Natural killer cell (primary cell): Measurements from ENCODE around the gene ACTN4. TPM values are rescaled to one million over a fixed set of nuclear protein-coding genes. Genes with fewer than 3 reads are reported as not detected.

ENCODE experiments used
- ATAC-seq, 3 donors: fragments of 150-1000 bp in 2 of 3; fragments of 200-7000 bp in 1 of 3; cut with Tn5 transposase; 1 replicate in 1 of 3; 2 replicates in 2 of 3; pipeline ENCODE4 v1.10.0; 2021; ENCODE audit warnings: mild to moderate bottlenecking in 2 of 3, moderate library complexity in 2 of 3
- DNase-seq, 2 donors: peaks; one replicate each; pipeline versions ENCODE4 v3.0.0 to v3.0.0-alpha.2; 2013 to 2021; ENCODE audit warnings: mixed read lengths in 1 of 2
- H3K27ac ChIP-seq: one replicate; pipeline ENCODE4 v1.5.1; 2013; ENCODE audit warnings: mild to moderate bottlenecking, low read length
- H3K27me3 ChIP-seq: one replicate; pipeline ENCODE4 v1.6.1; 2013; ENCODE audit warnings: low read length; ENCODE audit not compliant: control insufficient read depth, insufficient read depth
- H3K36me3 ChIP-seq: one replicate; pipeline ENCODE4 v1.6.1; 2013; ENCODE audit warnings: low read length; ENCODE audit not compliant: control insufficient read depth, insufficient read depth
- H3K4me1 ChIP-seq: one replicate; pipeline ENCODE4 v1.6.1; 2013; ENCODE audit warnings: low read length; ENCODE audit not compliant: control insufficient read depth, insufficient read depth
- H3K4me3 ChIP-seq: one replicate; pipeline ENCODE4 v1.5.1; 2013; ENCODE audit warnings: low read length
- H3K9me3 ChIP-seq: one replicate; pipeline ENCODE4 v1.6.1; 2013; ENCODE audit warnings: low read length; ENCODE audit not compliant: control insufficient read depth, insufficient read depth
- H3K27ac Mint-ChIP-seq, 2 donors: one replicate each; pipeline ENCODE4 v1.8.0; 2022; ENCODE audit warnings: mild to moderate bottlenecking in 2 of 2, mixed read lengths in 2 of 2, moderate library complexity in 1 of 2
- H3K27me3 Mint-ChIP-seq, 2 donors: one replicate each; pipeline ENCODE4 v1.8.0; 2022; ENCODE audit warnings: low read depth in 2 of 2, mixed read lengths in 2 of 2
- H3K36me3 Mint-ChIP-seq: one replicate; pipeline ENCODE4 v1.8.0; 2022; ENCODE audit warnings: mixed read lengths
- H3K4me1 Mint-ChIP-seq, 2 donors: one replicate each; pipeline ENCODE4 v1.8.0; 2022; ENCODE audit warnings: mixed read lengths in 2 of 2
- H3K4me3 Mint-ChIP-seq: one replicate; pipeline ENCODE4 v1.8.0; 2022; ENCODE audit warnings: mild to moderate bottlenecking, moderate library complexity, mixed read lengths
- H3K9me3 Mint-ChIP-seq, 2 donors: one replicate each; pipeline ENCODE4 v1.8.0; 2022; ENCODE audit warnings: mixed read lengths in 2 of 2
- WGBS: methylation state at CpG from one replicate; pipeline ENCODE4 v1.1.7; 2013; ENCODE audit warnings: missing lambda C conversion rate; ENCODE audit not compliant: insufficient coverage; 5-methylcytosine and 5-hydroxymethylcytosine counted together
- intact Hi-C: fragments of 100-400 bp; cut with micrococcal nuclease; formaldehyde crosslinking; loops from one replicate; pipeline ENCODE4 v1.14.2; 2022
- total RNA-seq, 4 donors: library from RNA; stranded (reverse); fragments of 120-200 nt in 1 of 4; gene quantifications; one replicate each; pipeline versions ENCODE4 v1.2.3 to v1.2.4, GENCODE V29; 2013 to 2022
- TF ChIP-seq, protein P1 (sequence below): fragments of 200-600 bp; IDR thresholded peaks from one replicate; pipeline ENCODE4 v1.8.0; 2022; ENCODE audit warnings: antibody characterized with exemption

The ACTN4 gene
- total RNA-seq, 3 donors from 2014 or later (not counting 1 experiment from before 2014, with no cell fraction given) = 443 to 595 (median 541) TPM

DNA sequence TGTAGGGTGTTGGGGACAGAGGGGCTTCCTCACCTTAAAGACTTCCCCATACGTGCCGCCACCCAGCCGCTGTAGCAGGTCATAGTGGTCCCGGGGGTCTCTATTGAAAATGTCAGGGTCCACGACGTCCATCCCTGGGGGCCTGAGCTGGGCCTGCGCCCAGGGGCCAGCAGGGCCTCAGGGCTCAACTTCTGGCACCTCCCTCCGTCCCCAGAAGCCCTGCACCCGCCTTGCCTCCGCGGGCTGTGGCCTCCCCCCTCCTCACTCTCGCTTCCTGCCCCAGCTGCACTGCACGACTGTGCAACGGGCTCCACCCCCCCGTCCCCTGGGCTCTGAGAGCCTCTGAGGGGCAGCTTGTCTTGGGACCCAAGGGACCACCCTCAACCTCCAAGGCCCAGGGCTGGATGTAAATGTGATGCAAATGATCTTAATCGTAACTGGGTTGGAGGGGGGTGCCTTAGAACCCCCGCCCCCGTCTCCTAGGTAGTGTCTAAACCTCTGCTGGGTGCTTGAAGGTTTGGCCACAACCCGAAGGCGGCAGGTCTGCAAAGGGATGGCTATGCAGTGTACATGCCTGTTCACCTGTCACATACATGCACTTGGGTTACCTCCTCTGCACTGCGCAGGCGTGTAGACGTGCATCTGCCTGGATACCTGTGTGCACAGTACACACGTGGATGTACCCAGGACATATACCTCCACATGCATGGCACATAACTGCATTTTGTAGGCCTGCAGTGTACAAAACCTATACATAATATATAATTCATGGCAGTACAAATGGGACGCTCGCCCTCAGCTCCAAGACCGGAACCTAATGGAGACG lies 29.5 kb upstream of the ACTN4 start, which contains the start of gene MAP4K1:
Gene MAP4K1, minus strand, starts transcription at position 190 of the 826 bp plus-strand sequence. Its CDS starts 58 bp downstream, at position 132.
- H3K36me3 Mint-ChIP-seq = no peaks in the 10 kb centered on the region
- peaks cover 52% of the 10 kb centered on the region for H3K4me1 ChIP-seq
- peak within 1 kb of the TSS; percentile 100 for H3K4me3 Mint-ChIP-seq
- H3K4me3 ChIP-seq = peak within 1 kb of the TSS; percentile 87
- 2% methylated on average over 28 of the region's 28 CpGs for WGBS
- H3K27ac ChIP-seq = peak within 1 kb of the TSS; percentile 76
- TF ChIP-seq, protein P1, sequence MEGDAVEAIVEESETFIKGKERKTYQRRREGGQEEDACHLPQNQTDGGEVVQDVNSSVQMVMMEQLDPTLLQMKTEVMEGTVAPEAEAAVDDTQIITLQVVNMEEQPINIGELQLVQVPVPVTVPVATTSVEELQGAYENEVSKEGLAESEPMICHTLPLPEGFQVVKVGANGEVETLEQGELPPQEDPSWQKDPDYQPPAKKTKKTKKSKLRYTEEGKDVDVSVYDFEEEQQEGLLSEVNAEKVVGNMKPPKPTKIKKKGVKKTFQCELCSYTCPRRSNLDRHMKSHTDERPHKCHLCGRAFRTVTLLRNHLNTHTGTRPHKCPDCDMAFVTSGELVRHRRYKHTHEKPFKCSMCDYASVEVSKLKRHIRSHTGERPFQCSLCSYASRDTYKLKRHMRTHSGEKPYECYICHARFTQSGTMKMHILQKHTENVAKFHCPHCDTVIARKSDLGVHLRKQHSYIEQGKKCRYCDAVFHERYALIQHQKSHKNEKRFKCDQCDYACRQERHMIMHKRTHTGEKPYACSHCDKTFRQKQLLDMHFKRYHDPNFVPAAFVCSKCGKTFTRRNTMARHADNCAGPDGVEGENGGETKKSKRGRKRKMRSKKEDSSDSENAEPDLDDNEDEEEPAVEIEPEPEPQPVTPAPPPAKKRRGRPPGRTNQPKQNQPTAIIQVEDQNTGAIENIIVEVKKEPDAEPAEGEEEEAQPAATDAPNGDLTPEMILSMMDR = no peak
- H3K27ac Mint-ChIP-seq = peak within 1 kb of the TSS; percentile 98
- peaks cover 22% of the 10 kb centered on the region for H3K36me3 ChIP-seq
- ATAC-seq (peak; percentile 65 to 72 (median 70)), DNase-seq (peak; percentile 51 to 80)
- intact Hi-C loops = no loop called here
- H3K9me3 Mint-ChIP-seq = no peaks in the 10 kb centered on the region
- H3K27me3 ChIP-seq = no peaks in the 10 kb centered on the region
- H3K4me1 Mint-ChIP-seq = peaks cover 41 to 63% of the 10 kb centered on the region in 2 donors
- H3K27me3 Mint-ChIP-seq = no peaks in the 10 kb centered on the region
- no peaks in the 10 kb centered on the region for H3K9me3 ChIP-seq

DNA sequence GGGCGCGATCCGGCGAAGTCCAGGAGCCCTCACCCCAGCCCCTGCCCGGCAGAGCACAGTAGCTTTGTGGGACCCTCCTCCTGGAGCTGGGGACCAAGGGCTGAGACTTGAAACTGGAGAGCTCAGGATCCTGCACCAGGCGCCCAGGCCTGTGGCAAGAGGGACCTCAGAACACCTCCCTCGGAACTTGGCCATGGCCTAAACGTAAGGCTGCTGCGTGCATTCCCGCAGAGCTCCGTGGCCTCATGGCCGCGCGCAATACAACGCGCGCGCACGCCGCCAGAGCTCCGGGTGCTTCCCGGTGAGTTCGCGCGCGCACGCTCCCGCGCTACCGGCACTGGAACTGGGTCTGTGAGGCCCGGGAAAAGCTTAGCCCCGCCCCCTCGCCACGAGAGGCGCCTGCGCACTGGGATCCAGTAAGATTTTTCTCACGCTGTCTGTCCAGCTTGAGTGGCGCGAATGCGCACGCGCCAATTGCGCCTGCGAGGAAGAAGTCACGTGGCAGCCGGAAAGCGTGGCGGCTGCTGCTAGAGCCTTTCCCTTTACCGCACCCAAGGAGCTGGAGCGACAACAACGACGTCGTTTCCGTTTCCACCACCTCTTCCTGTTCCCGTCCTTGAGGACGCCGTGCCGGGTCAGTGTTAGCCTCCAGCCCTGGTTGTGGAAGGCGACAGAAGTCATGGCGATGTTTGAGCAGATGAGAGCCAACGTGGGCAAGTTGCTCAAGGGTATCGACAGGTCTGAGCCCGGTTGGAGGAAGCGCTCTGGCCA lies 28.7 kb upstream of the ACTN4 start, which contains the start of gene EIF3K:
Gene EIF3K, plus strand, starts transcription at position 599 of the 771 bp plus-strand sequence. Its CDS starts 81 bp downstream, at position 680.
- peak within 1 kb of the TSS; percentile 98 for H3K27ac Mint-ChIP-seq
- intact Hi-C loops = no loop called here
- peak; percentile 98 to 100 for DNase-seq
- H3K9me3 Mint-ChIP-seq = no peaks in the 10 kb centered on the region
- Histone ChIP-seq H3K36me3 (peaks cover 26% of the 10 kb centered on the region), H3K4me3 (peak within 1 kb of the TSS; percentile 87), H3K4me1 (peaks cover 51% of the 10 kb centered on the region), H3K9me3 (no peaks in the 10 kb centered on the region), H3K27me3 (no peaks in the 10 kb centered on the region), H3K27ac (peak within 1 kb of the TSS; percentile 80)
- H3K4me1 Mint-ChIP-seq = peaks cover 41 to 58% of the 10 kb centered on the region in 2 donors
- H3K4me3 Mint-ChIP-seq = peak within 1 kb of the TSS; percentile 100
- no peaks in the 10 kb centered on the region for H3K36me3 Mint-ChIP-seq
- WGBS = under 1% methylated on average over 64 of the region's 64 CpGs
- H3K27me3 Mint-ChIP-seq = no peaks in the 10 kb centered on the region
- TF ChIP-seq, protein P1 = no peak
- peak; percentile 68 to 89 (median 81) for ATAC-seq

DNA sequence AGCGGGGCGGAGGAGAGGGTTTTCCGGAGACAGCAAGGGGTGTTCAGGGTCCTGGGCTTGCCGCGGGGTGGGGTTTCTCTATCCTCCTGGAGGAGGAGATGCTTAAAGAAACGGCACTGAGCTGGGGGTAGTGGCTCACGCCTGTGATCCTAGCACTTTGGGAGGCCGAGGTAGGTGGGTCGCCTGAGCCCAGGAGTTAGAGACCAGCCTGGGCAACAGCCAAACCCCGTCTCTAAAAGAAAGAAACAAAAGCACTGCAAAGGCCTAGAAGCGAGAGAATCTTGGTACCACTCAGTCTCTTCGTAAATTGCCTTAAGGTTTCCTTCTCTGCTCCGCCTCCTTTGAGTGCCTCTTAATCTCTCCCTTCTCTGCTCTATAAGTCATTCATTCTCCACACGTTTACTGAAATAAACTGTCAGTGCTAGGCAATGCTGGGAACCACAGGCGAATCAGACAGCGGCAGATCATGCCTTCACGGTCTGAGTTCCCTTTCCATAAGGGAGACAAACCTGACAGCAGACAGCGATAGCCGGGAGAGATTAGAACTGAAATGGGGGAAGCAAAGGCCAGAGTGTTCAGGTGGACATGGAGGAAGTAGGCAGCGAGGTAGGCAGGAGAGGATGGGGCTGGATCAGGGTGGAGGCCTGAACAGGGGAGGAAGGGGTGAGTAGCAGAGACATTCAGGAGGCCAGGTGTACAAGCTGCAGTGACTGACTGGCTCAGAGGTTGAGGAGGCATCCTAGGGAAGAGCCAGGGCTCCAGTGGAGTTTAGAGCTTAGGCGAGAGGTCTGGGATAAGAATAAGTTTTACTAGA lies 27.9 kb upstream of the ACTN4 start:
- intact Hi-C loops = no loop called here
- DNase-seq (no peak), ATAC-seq (no peak)
- peaks cover 44% of the 10 kb centered on the region for H3K4me1 ChIP-seq
- WGBS = 18% methylated on average over 21 of the region's 21 CpGs
- no peaks in the 10 kb centered on the region for H3K27me3 ChIP-seq
- Mint-ChIP-seq H3K36me3 (no peaks in the 10 kb centered on the region), H3K9me3 (no peaks in the 10 kb centered on the region), H3K4me3 (peak overlapping the region; percentile 100), H3K27me3 (no peaks in the 10 kb centered on the region), H3K27ac (peak overlapping the region; percentile 98), H3K4me1 (peaks cover 41 to 56% of the 10 kb centered on the region in 2 donors)
- TF ChIP-seq, protein P1 = no peak
- H3K4me3 ChIP-seq = peak overlapping the region; percentile 87
- peak overlapping the region; percentile 80 for H3K27ac ChIP-seq
- peaks cover 34% of the 10 kb centered on the region for H3K36me3 ChIP-seq
- H3K9me3 ChIP-seq = no peaks in the 10 kb centered on the region
